Activated naive CD4-positive, alpha-beta T cell (primary cell): ENCODE measurements around the gene TOP1.

Source experiments
- DNase-seq, 4 experiments: peaks; one replicate each; lab custom pipeline; 2025; lab: John Stamatoyannopoulos, UW

The TOP1 gene

DNA sequence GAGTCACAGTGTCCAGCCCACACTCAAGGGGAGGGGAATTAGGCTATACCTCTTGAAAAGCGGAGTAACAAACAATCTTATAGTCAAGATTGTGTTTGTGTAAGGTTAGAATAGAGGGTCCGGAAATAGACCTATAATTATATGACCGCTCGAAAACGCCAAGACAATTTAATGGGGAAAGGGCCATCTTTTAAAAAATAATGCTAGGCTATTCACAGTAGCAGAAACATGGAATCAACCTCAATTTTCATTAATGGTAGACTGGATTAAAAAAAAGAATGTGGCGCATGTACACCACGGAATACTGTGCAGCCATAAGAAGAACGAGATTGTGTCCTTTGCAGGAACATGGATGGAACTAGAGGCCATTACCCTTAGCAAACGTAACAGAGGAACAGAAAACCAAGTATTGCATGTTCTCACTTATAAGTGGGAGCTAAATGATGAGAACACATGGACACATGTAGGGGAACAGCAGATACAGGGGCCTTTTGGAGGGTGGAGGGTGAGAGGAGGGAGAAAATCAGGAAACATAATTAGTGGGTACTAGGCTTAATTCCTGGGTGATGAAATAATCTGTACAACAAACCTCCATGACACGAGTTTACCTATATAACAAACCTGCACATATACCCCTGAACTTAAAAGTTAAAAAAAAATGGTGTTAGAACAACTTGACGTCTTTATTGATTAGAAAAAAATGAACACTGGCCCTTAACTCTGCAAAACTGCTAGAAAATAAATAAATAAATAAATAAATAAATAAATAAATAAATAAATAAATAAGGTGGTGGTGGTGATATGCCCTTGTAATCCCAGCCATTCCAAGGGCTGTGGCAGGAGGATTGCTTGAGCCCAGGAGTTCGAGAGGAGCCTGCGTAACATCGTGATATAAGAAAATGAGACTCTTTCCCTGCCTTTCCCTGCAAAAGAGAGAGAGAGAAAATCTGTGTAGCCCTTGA lies 30.3 kb downstream of the TOP1 start:
- DNase-seq: no peak

DNA sequence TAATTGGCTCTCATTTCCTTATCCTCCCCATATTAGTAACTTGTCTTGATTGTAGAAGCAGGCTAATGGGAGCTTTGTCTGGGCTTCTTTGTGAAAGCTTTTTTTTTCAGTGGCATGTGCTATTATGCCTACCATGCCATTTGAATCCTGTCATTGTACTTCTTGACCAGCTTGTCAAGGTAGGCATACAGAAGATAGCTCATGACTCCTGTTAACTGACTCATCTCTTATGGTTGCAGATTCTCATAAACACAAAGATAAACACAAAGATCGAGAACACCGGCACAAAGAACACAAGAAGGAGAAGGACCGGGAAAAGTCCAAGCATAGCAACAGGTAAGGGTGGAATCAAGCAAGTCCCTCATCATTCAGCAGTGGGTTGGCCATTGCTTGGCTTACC lies 32.5 kb downstream of the TOP1 start:
- no peak for DNase-seq

DNA sequence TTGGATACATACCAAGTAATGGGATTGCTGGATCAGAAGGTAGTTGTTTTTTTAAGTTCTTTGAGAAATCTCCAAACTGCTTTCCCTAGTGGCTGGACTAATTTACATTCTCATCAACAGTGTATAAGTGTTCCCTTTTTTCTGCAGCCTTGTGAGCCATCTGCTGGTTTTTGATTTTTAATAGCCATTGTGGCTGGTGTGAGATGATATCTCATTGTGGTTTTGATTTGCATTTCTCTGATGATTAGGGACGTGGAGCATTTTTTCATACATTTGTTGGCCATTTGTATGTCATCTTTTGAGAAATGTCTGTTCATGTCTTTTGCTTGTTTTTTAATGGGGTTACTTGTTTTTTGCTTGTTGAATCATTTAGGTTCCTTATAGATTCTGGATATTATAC lies 34.8 kb downstream of the TOP1 start:
- DNase-seq: no peak

DNA sequence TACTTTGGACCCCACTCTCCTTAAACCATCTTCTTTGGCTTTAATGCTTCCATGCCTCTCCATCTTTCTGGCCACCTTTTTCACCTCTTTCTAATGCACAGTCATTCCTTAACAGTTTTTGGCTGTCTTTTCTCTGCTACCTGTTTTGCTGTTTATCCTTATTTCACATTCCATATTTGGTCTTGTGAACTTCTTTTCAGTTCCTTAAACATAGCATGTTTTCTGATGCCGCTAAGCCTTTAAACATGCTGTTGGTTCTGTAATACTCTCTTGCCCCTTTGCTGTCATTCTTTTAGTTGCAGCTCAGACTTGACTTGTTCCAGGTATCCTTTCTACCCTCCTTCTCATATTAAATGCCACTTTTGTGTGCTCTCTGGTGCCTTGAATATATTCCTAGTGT lies 35.8 kb downstream of the TOP1 start:
- no peak for DNase-seq

DNA sequence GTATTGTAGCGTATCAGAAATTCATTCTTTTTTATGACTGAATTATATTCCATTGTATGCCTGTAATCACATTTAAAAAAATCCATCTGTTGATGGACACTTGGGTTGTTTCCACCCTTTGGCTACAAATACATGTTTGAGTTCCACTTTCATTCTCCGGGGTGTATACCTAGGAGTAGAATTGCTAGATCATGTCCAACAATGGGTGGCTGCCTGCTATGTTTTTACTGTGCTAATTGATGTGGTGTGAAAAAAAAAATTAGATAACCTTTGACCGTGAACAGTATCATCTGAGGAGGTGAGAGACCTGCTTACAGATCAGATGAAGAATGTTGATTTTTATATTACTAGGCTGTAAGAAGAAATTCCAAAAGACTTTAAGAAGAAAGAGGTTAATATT lies 37.1 kb downstream of the TOP1 start:
- DNase-seq: no peak

DNA sequence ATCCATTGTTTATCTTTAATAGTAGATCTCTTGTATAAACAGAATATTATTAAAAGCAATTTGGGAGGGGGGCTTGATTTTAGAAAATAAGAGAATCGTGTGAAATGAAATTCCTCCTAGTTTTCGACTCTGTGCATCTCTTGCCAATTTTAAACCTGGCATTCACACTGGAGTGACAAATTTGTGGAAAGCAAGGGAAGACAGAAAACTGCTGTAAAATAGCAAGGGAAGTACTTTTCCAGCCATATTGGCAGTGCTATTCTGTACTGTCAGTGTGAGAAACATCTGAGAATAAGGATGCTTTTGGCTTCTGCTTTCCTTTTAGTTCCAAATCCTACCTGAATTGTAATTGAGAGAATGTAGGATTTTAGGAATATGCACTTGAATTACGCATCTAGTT lies 40.2 kb downstream of the TOP1 start:
- no peak for DNase-seq

DNA sequence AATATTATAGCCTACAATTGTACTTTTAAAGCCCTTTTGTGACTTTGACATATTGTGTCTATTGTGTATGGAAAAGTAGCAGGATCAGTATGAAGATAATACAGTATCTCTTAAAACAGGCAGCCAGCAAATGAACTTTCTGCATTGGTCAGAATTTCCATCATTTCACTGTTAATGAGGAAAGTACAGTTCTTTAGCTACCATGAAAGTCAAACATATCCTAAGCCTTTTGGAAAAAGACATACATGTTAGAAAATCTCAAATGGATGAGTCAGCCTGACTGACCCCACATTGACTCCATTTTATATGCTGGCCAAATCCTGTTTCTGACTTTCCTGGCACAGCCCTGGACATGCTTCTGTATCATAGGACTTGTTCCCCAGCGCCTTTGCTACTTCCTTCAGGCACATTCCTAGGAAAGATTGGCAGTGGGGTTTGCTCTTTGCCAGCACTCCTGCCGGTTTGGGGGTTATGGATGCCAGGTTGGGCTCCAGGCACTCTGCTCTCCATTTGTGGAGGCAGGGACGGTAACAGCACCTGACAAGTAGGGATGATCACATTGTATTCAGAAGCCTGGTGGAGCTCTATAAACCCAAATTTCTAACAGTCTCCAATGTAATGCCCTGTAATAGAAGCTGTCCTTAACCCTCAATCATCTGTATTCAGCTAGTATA lies 43.7 kb downstream of the TOP1 start:
- no peak for DNase-seq

DNA sequence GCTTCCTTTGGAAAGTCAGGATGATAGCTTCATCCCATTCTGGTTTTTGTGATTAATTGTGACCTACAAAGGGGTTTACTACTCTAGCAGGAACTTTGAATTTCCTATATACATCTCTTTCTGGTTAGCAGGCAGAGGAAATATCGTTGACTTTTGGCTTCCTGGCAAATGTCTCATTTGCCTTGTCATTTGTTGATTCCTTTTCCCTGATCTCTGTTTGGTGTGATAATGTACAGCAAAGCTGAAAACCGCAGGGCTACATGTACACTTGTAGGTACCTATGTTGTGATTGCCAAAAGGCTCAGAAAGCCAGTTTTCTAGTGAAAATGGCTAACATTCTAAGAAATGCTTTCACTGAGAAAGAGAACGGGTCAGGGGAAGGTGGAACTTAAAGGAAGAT lies 44.3 kb downstream of the TOP1 start:
- DNase-seq: no peak

DNA sequence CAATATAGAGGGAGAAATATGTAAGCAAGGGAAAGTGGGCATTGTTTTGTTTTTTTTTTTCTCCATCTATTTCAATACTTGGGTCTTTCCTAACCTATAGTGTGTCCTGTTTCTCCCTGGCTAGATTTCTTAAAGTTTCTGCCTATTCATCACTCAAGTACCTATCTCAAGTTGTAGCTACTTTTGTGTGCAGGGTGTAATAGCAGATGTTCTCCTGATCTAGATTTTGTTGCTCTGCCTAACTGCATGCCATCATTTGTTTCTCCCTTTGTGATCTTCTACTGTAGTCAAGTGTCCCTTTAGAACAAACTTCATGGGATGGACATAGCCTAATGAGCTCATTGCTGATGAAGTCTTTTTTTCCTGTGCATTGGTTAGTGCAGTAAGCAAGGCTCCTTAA lies 45.8 kb downstream of the TOP1 start:
- no peak for DNase-seq

DNA sequence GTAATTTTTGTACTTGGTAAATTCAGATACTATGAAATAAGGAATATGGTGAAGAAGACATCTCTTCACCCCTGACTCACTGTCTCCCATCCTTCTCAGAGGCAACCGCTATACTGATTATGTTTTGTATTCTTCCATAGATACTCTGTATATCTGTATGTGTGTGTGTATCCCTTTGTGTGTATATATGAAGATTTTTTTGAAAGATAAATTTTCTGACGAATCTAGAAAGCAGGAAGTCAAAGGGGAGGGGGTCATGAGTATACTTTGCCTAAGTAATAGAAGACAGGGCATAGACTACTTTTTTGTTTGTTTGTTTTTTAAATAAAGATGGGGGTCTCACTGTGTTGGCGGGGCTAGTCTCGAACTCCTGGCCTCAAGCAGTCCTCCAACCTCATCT lies 48.2 kb downstream of the TOP1 start:
- no peak for DNase-seq

DNA sequence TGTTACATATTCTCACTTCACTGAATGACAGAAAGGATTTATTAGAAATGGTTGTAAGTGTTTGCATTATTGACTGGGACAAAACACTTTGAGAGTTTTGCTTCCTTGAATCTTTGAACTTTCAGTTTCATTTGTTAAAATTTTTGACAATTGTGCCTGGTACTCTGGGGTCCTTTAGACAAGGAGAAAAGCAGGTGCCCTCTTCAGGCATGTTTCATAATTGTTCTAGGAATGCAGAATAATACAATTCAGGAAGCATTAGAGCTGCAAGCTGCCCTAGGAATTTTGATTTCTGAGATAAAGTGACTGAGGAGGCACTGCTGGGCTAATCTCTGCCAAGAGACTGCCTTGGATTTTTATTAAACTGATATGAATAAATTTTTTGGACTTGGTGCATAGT lies 49.7 kb downstream of the TOP1 start:
- DNase-seq: no peak

DNA sequence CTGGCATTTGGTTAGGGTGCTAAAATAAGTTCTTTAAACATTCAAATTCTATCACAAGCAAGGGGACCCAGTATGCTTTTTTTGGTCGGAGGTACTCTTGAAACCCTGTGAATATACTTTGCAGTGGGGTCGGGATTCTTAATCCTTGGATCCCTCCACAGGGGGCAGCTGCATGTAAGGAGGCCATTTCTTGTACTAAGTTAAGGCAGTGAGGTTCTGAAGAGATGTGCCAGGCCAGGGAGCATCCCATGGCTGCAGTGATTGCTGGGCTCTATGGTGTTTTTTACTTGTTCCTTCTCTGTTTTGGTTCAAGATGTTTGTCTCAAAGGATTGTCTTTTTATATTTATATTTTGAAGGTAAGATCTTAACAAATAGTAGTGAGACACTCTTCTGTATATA lies 50.4 kb downstream of the TOP1 start:
- no peak for DNase-seq

DNA sequence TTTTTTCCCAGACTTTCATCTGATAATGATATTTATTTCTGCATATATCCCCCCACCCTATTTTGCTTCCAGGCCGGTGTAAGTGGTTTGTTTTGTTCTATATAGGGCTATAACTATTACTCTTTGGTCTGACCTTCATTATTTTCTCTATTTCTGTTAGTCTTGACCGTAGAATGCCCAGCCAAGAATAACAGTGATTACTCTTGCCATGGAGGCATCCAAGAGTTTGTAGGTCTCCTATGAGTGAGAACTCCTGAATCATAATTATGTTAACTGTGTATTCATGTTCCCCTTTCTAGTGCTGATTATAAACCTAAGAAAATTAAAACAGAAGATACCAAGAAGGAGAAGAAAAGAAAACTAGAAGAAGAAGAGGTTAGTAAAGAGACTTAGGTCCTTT lies 52.2 kb downstream of the TOP1 start:
- no peak for DNase-seq

DNA sequence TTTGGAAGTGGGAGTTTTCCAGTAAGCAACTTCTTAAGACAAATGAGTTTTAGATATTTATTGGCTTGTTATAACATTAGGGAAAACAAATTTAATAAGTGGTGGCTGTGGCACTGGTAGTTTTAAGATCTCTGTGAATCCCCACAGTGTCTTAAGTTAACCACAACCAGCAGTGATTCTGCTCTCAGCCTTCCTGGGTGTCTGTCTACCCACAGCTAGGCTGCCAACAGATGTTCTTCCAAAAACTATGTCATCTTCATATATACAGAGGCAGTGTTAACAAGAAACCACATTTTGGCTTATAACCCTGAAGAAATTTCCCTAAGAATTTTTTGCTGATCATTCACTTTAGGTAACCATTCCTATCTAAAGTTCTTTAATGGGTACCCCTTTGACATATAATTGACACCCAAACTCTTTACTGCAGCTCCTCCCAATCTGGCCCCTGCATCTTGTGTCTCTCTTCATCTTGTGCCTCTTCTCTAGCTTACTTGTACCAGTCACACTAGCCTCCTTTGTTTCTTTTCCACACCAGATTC lies 52.7 kb downstream of the TOP1 start:
- DNase-seq: no peak

DNA sequence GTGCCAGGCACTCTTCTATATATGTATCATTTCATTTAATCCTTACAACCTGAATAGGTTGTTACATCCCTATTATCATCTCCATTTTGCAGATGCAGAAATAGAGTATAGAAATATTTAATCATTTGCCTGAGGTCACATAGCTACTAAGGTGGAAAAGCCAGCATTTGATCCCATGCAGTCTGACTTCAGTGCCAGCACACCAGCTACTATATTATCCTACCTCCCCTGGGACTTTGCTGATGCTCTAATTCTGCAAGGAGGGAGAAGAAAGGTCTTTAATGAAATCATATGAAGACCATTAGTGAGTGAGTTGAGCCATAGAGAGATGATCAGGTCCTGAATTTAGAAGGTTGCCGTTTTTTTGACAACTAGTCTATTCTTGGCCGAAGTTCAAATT lies 53.7 kb downstream of the TOP1 start:
- DNase-seq: no peak

DNA sequence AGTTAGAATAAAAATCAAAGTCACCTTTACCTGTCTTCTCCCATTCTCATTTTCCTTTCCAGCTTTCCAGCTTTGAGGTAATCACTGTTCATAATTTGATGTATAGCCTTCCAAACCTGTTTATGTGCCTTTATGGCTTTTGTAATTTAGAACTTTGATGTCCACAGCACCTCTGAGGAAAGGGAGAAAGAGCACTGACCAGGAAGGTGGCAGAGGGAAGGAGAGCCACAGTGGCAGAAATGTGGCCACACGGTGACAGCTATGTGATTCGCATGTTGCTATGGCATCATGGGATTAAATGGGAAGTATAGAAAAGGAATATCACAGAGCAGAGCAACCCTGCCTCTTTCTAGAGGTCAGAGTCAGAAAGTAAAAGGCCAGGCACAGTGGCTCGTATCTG lies 57.0 kb downstream of the TOP1 start:
- DNase-seq: no peak

DNA sequence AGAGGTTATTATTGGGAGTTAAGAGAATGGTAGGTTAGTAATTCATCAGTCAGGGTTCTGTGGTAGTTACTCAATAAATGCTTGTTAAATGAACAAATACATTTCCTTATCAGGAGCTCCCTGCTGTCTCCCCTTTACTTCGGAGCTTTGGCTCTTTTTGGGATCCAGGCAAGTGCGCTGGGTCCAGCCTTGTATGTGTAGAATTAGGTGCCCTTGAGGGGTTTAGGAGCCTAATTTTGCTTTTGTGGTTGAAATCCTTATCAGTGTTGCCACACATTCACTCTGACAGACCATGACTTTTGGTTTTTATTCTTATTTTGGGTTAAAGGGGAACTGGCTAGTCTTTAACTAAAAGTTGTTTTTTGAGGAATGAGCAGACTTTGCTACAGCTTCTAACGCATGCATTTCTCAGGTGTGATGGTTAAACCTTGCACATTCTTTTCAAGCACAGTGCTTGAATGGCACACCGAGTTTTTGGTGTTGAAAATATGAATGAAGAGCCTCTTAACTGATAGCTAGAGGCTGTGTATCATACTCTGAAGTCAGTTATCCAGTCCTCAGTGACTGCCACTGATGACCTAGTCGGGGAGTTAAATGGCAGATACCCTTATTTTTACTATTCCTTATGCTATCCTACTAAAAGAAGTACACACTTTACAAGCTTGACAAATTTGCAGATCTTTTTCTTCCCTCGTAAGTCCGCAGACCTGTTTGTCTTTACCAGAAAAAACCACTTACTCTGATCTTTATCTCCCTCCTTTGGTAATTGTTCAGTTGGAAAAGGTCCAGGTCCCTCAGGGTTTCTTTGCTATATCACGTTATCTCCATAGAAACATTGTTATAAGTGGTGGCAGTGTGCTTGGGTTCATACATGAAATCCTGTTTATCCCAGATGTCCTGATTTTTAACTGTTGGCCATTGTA lies 58.0 kb downstream of the TOP1 start:
- no peak for DNase-seq

DNA sequence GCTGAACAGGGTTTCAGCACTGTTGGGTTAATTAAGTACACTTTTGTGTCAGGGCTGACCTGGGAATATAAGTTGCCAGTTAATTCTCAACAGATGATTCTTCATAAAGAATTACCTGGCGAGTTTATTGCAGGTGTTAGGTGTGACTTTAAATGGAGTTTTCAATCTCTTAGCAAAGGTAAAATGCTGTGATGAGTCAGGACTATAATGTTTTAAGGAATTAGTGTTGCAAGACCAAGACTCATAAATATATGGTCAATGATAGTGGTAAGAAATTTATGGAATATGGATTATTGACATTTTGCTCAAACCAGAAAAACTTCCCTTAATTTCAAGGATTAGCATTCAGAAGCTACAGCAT lies 58.7 kb downstream of the TOP1 start:
- no peak for DNase-seq

DNA sequence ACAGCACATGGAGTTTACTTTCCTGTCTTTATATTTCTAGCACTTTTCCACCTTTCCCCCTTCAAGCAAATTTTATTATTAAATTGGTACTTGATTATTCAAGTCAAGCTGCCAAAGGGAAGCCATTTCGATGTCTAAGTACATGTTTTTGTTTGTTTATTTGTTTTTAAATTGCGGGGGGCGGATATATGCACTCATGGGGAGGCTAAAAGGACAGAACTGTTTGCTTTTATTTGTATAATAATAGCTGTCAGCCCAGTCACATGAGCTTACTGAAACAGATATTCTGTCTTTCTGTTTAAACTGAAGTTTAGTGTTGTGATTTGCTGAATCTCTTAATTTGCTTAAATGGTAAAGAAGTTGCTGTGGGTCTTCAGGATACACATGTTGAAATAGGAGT lies 59.2 kb downstream of the TOP1 start:
- DNase-seq: no peak

DNA sequence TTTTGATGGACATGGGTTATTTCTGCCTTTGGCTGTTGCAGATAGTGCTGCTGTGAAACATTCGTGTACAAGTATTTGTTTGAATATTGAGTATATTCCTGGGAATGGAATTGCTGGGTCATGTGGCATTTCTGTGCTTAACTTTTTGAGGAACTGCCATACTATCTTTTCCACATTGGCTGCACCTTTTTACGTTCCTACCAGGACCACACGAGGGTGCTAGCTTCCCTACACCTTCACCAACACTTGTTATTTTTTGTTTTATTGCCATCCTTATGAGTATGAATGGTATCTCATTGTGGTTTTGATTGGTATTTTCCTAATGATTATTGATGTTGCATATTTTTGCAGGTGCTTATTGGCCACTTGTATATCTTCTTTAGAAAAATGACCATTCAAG lies 60.9 kb downstream of the TOP1 start:
- DNase-seq: no peak

DNA sequence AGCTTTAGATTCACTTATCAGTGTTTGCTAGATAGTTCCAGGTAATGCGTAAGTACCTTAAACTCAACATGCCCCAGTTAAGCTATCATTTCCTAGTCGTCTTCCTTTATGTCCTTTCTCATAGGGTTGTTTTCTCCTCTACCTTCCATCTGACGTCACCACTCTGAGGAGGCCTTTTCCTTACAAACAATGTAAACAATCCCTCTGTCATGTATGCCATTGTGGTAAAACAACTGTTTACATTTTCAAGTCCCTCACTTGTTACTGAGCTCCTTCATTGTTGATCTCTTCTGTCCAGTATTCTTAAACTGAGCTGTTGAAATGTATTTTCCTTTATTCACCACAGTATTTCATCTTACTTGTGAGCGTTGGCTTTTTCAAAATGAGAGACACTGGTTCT lies 63.3 kb downstream of the TOP1 start:
- DNase-seq: no peak

DNA sequence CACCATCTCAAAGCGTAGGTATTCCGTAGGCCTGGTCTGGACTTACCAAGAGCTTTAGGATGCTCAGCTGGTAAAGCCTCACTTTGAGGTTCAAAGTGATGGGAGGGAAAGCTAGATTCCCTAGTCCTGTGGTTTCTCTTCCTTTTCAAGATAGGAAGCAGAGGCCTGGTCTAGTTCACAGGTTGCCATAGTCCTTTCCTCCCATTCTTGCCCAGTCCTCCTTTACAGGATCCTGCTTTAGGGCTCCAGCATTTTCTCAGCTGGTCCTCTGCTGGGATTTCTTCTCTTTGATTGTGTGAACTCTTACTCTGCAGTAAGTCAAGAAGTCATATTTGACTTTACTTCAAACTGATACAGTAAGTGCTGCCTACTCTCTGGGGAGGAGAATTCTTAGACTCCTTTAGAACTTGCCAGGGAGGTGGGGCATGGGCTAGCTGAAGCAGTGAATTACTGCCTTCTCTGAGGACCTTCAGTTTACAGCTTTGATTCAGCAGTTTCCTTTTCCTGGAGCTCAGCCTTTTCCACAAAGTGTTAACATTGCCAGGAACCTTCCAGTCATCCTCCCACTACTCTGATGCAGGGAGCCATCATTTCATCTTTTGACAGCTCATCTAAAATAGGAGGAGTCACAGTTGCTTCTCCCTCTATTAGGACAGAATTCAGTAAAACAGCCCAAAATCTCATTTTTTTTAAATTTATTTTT lies 65.9 kb downstream of the TOP1 start:
- DNase-seq: no peak
